Effector memory CD4-positive, alpha-beta T cell (primary cell): ENCODE results near the gene STMN3.
"Not testable (repeated sequence)": the region's sequence is repeated elsewhere in the genome, so short reads cannot be mapped to it uniquely, and the experiment has no call there.

Source experiments
- DNase-seq, 3 donors: peaks; one replicate each; pipeline ENCODE4 v3.0.0-alpha.2; 2020
- H3K27ac ChIP-seq: 2 replicates; pipeline ENCODE4 v1.7.0; 2013; ENCODE audit warnings: mild to moderate bottlenecking, low read length, moderate library complexity; ENCODE audit not compliant: insufficient read depth, poor library complexity, severe bottlenecking
- H3K27me3 ChIP-seq: replicated peaks from 2 replicates; pipeline ENCODE4 v1.7.0; 2013; ENCODE audit warnings: mild to moderate bottlenecking, low read length; ENCODE audit not compliant: insufficient read depth, control insufficient read depth, poor library complexity, severe bottlenecking
- H3K36me3 ChIP-seq: 2 replicates; pipeline ENCODE4 v1.7.0; 2013; ENCODE audit warnings: mild to moderate bottlenecking, low read length, moderate library complexity; ENCODE audit not compliant: control insufficient read depth, insufficient read depth
- H3K4me1 ChIP-seq: 2 replicates; pipeline ENCODE4 v1.7.0; 2013; ENCODE audit warnings: low read length, mild to moderate bottlenecking; ENCODE audit not compliant: control insufficient read depth, insufficient read depth, poor library complexity, severe bottlenecking
- H3K4me3 ChIP-seq: 2 replicates; pipeline ENCODE4 v1.7.0; 2013; ENCODE audit warnings: low read length, low read depth, mild to moderate bottlenecking; ENCODE audit not compliant: insufficient read depth, poor library complexity, severe bottlenecking
- H3K9me3 ChIP-seq: 2 replicates; pipeline ENCODE4 v1.7.0; 2013; ENCODE audit warnings: mild to moderate bottlenecking, low read length, moderate library complexity; ENCODE audit not compliant: control insufficient read depth

The STMN3 gene

DNA sequence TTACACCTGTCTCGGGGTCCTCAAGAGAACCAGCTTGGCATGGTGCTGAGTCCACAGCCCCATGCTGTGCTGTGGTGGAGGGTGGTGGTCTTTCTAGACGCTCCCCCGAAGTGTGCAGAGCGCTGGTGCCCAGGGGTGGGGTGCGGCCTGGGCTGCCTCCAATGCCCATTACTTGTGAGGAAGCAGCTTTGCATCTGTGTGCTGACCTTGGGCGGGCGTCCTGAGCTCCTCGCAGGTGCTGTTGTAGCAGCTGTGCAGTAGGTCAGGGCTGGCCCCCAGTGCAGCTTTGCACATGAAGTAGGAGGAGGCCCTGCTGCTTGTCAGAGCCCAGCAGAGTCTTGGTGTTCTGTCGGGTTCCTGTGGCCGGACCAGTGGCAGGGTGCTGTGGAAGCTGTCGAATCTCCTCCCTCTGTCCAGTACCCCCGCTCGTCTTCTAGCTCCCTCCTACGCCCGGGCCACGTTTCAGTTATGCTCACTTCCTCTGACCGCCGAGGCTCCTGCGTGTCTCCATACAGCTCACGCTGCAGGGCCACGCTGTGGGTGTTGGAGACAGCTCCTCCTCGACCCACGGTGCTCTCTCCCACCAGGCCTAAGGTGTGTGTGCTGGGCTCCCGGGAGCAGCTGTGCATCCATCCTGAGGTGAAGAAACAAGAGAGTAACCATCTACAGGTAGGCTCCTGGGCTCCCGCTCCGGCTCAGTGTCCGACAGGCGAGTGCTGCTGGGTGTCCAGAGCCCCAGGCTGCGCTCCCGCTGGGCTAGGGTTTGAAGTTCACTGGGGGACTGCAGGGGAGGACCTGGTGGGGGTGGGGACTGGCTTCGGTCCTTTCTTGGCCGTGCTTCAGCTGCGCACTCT, 9.0 kb upstream of the STMN3 start:
- DNase-seq = no peak
- H3K36me3 ChIP-seq = peaks cover 31% of the 10 kb centered on the region
- H3K4me3 ChIP-seq = no peak overlapping the region
- H3K27ac ChIP-seq = no peak overlapping the region
- no peaks in the 10 kb centered on the region for H3K27me3 ChIP-seq
- H3K9me3 ChIP-seq = no peaks in the 10 kb centered on the region
- peaks cover 13% of the 10 kb centered on the region for H3K4me1 ChIP-seq

DNA sequence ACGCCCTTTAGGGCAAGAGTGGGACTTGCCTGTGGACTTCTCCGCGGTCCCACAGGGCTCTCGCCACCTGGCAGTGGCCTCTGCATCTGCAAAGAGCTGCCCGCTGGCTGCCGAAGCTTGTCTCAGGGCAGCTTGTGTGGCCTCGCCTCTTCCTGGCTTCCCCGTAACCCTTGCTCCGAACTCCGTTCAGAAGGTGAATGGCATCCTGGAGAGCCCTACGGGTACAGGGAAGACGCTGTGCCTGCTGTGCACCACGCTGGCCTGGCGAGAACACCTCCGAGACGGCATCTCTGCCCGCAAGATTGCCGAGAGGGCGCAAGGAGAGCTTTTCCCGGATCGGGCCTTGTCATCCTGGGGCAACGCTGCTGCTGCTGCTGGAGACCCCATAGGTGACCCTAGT, 7.9 kb upstream of the STMN3 start:
- no peak for DNase-seq
- H3K27ac ChIP-seq = no peak overlapping the region
- peaks cover 28% of the 10 kb centered on the region for H3K36me3 ChIP-seq
- no peaks in the 10 kb centered on the region for H3K27me3 ChIP-seq
- H3K4me1 ChIP-seq = peaks cover 13% of the 10 kb centered on the region
- H3K4me3 ChIP-seq = no peak overlapping the region
- H3K9me3 ChIP-seq = no peaks in the 10 kb centered on the region

DNA sequence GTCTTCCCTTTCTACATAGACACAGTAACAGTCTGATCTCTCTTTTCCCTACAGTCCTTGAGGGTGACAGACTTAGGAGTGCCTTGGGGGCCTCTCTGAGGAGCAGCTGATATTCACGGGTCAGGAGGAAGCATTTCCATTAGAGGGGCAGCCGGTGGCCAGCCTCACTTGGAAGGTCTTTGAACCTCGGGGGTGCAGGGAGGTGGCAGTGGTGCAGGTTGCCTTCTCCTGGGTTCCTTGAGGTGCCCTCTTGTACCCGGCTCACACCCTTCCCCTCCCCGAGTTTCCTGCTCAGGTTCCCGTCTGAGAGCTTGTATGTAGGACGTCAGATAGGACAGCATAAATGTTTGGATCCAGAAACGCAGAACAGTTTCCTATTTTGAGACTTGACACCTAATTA, 7.4 kb upstream of the STMN3 start:
- Histone ChIP-seq H3K4me1 (peaks cover 13% of the 10 kb centered on the region), H3K27me3 (no peaks in the 10 kb centered on the region), H3K27ac (no peak overlapping the region), H3K9me3 (no peaks in the 10 kb centered on the region), H3K4me3 (no peak overlapping the region), H3K36me3 (peaks cover 25% of the 10 kb centered on the region)
- DNase-seq = no peak

DNA sequence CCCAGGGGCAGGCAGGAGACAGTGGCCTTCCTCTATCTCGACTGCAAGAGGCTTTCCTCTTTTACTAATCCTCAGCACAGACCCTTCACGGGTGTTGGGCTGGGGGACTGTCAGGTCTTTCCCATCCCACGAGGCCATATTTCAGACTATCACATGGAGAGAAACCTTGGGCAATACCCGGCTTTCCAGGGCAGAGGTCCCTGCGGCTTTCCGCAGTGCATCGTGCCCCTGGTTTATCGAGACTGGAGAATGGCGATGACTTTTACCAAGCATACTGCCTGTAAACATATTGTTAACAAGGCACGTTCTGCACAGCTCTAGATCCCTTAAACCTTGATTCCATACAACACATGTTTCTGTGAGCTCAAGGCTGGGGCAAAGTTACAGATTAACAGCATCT, 7.0 kb upstream of the STMN3 start:
- not testable (repeated sequence) for H3K4me3 ChIP-seq, DNase-seq, H3K27ac ChIP-seq, H3K27me3 ChIP-seq, H3K9me3 ChIP-seq
- peaks cover 25% of the 10 kb centered on the region for H3K36me3 ChIP-seq
- H3K4me1 ChIP-seq = peaks cover 13% of the 10 kb centered on the region

GRCh38 chr20:63659370-63659769, 6.1 kb upstream of the STMN3 start:
- Histone ChIP-seq H3K27me3 (no peaks in the 10 kb centered on the region), H3K36me3 (peaks cover 25% of the 10 kb centered on the region), H3K4me1 (peaks cover 16% of the 10 kb centered on the region), H3K27ac (no peak overlapping the region), H3K9me3 (no peaks in the 10 kb centered on the region), H3K4me3 (no peak overlapping the region)
- DNase-seq = no peak

GRCh38 chr20:63658749-63659187, 5.5 kb upstream of the STMN3 start:
- H3K4me1 ChIP-seq = peaks cover 19% of the 10 kb centered on the region
- H3K27me3 ChIP-seq = no peaks in the 10 kb centered on the region
- no peak for DNase-seq
- H3K27ac ChIP-seq = peak overlapping the region; percentile 82
- peak overlapping the region; percentile 97 for H3K4me3 ChIP-seq
- H3K36me3 ChIP-seq = peaks cover 22% of the 10 kb centered on the region
- H3K9me3 ChIP-seq = no peaks in the 10 kb centered on the region

- Histone ChIP-seq H3K4me3 (peak within 1 kb of the TSS; percentile 97), H3K27ac (peak within 1 kb of the TSS; percentile 82), H3K36me3 (peaks cover 16% of the 10 kb centered on the region), H3K9me3 (no peaks in the 10 kb centered on the region), H3K4me1 (peaks cover 19% of the 10 kb centered on the region), H3K27me3 (no peaks in the 10 kb centered on the region)
- DNase-seq = peak; percentile 71 to 80 (median 77)
Measured at GRCh38 chr20:63657937-63658748, 4.9 kb upstream of the STMN3 start, which contains the start of gene RTEL1. RTEL1 (plus strand) TSS chr20:63658312; CDS start chr20:63659403, 1,091 bp downstream.

GRCh38 chr20:63657260-63657936, 4.2 kb upstream of the STMN3 start:
- Histone ChIP-seq H3K4me3 (peak overlapping the region; percentile 97), H3K36me3 (peaks cover 9% of the 10 kb centered on the region), H3K9me3 (no peaks in the 10 kb centered on the region), H3K27ac (peak overlapping the region; percentile 82), H3K27me3 (no peaks in the 10 kb centered on the region), H3K4me1 (peaks cover 19% of the 10 kb centered on the region)
- DNase-seq = no peak

DNA sequence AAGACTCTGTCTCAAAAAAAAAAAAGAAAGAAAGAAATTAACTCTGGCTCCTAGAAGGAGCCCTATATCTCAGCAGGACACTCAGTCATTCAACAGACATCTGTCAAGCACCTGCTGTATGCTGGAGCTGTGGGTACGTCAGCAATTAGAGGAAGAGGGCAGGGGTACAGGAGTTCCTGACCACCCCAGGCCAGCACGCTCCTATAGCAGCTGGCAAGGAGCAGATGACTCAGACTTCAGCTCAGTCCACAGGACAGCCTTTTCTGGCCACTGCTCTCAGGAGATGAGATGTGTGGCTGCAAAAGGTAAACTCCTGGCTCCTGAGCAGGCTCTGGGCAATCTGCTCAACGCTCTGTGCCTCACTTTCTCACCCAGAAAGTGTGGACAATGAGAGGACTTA, 3.2 kb upstream of the STMN3 start:
- H3K4me1 ChIP-seq = peaks cover 27% of the 10 kb centered on the region
- H3K4me3 ChIP-seq = no peak overlapping the region
- no peaks in the 10 kb centered on the region for H3K36me3 ChIP-seq
- no peaks in the 10 kb centered on the region for H3K9me3 ChIP-seq
- no peaks in the 10 kb centered on the region for H3K27me3 ChIP-seq
- DNase-seq = no peak
- no peak overlapping the region for H3K27ac ChIP-seq
